HUDEP-2 (cell line): ENCODE results near the gene SAFB2.

Experiments
- DNase-seq, 76 experiments: peaks; one replicate each; lab custom pipeline; 2025; ENCODE audit not compliant: unreplicated experiment in 76 of 76; lab: John Stamatoyannopoulos, UW

SAFB2 gene

GRCh38 chr19:5586300-5587070 is 36.1 kb downstream of the SAFB2 start:
- DNase-seq, result peak in 14 of 76 experiments; percentile 9 to 48 (median 30)

- DNase-seq, result peak in 73 of 76 experiments; percentile 23 to 97 (median 86)
Observed at GRCh38 chr19:5585461-5586299, 36.9 kb downstream of the SAFB2 start.

- no peak for DNase-seq
Observed at GRCh38 chr19:5580161-5580571, 42.4 kb downstream of the SAFB2 start.

GRCh38 chr19:5579697-5580096 is 42.9 kb downstream of the SAFB2 start:
- DNase-seq, result no peak

- no peak for DNase-seq
Observed at GRCh38 chr19:5579286-5579685, 43.3 kb downstream of the SAFB2 start.

- peak in 58 of 76 experiments; percentile 16 to 86 (median 58) for DNase-seq
Observed at GRCh38 chr19:5578097-5578846, 44.3 kb downstream of the SAFB2 start.

GRCh38 chr19:5575590-5575989 is 47.0 kb downstream of the SAFB2 start:
- peak in 25 of 76 experiments; percentile 15 to 82 (median 53) for DNase-seq

GRCh38 chr19:5572556-5573286 is 49.9 kb downstream of the SAFB2 start:
- DNase-seq, result no peak

GRCh38 chr19:5571777-5572176 is 50.8 kb downstream of the SAFB2 start:
- DNase-seq, result no peak

GRCh38 chr19:5567970-5568407 is 54.6 kb downstream of the SAFB2 start:
- DNase-seq, result peak in 36 of 76 experiments; percentile 13 to 73 (median 32)

GRCh38 chr19:5567360-5567969 is 55.1 kb downstream of the SAFB2 start, which contains the start of gene TINCR:
TSS of gene TINCR (minus strand) at chr19:5567953.
- DNase-seq, result peak in 12 of 76 experiments; percentile 6 to 55 (median 31)

- DNase-seq, result peak in 3 of 76 experiments; percentile 17 to 44 (median 21)
Observed at GRCh38 chr19:5564930-5565329, 57.6 kb downstream of the SAFB2 start.

- peak in 4 of 76 experiments; percentile 21 to 51 (median 37) for DNase-seq
Observed at GRCh38 chr19:5563935-5564612, 58.5 kb downstream of the SAFB2 start.

GRCh38 chr19:5563008-5563431 is 59.6 kb downstream of the SAFB2 start:
- DNase-seq, result no peak

- no peak for DNase-seq
Observed at GRCh38 chr19:5562280-5562679, 60.3 kb downstream of the SAFB2 start.

- peak in 2 of 76 experiments; percentile 24 to 31 for DNase-seq
Observed at GRCh38 chr19:5561559-5561958, 61.0 kb downstream of the SAFB2 start.

- no peak for DNase-seq
Observed at GRCh38 chr19:5560156-5560555, 62.4 kb downstream of the SAFB2 start.

- no peak for DNase-seq
Observed at GRCh38 chr19:5559804-5560133, 62.8 kb downstream of the SAFB2 start.

- DNase-seq, result no peak
Observed at GRCh38 chr19:5558101-5558621, 64.4 kb downstream of the SAFB2 start.
